NCI-H69 (cell line): Measurements from ENCODE around the gene TMEM201.
A peak's percentile ranks its signal among the peaks of the same experiment; 100 is the strongest.

ENCODE experiments used
- DNase-seq: peaks from one replicate; lab custom pipeline; 2025; lab: John Stamatoyannopoulos, UW

Gene TMEM201

DNA sequence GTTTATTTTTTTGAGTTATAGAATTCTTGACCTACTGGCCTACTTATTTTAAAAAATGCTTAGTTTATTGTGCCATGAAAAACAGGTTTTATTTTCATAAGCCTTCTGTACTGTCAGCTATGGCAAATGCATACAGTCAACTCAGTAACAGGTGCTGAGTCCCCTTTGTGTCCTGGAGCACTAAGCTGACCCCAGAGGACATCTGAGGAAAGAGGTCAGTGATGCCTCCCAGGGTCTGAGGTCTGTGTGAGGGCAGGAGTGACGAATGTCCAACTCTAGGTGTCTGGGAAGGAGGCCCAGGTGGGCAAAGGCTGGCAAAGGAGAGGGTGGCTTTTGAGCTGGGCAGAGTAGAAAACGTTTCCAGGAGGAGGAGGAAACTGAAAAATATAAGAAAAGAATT is 7.8 kb upstream of the TMEM201 start:
- no peak for DNase-seq

DNA sequence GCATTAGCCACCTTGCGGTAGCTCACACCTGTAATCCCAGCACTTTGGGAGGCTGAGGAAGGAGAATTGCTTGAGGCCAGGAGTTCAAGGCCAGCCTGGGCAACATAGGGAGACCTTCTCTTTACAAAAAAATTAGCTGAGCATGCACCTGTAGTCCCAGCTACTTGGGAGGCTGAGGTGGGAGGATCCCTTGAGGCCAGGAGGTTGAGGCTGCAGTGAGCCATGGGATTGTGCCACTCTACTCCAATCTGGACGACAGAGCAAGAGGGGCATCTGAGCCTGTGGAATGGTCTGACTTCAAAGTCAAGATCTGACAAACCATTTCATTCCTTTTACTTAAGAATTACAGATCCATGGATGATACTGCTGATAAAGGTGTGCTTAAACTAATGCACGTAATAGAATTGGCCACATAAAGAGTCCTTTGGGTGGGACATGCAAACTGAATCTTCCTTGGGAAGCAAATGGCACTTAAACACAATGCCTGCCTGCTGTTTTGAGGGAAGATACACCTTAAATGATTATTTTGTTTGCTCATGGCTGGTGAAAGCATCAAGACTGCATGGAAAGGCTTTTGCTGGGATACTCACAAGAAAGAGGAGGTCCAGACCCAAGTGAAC is 2.5 kb upstream of the TMEM201 start:
- no peak for DNase-seq

DNA sequence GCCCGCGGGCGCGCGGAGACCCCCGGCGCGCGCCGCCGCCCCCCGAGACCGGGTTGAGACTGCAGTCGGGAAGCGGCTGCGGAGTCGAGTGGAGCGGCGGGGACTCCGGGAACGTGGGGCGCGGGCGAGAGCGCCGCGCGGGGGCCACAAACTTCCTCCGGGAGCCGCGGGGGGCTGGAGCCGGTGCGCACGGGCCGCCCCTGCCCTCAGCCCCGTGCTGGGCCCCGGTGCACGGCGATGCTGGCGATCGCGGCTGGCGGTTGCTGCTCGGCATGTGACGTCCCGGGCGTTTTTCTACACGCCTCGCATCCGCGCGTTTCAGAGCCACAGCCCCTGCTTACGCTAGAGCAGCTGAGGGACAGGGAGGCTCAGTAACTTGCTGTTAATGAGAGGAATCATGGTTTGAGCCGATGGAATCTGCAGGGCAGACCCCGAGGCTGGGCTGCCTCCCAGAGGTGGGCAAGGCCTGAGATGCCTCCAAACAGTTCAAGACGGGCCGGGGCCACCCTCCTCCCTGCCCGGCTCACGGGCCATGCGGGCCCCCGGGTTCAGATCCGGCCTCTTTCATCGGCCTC is 520 bp downstream of the TMEM201 start:
- DNase-seq = peak; percentile 50

DNA sequence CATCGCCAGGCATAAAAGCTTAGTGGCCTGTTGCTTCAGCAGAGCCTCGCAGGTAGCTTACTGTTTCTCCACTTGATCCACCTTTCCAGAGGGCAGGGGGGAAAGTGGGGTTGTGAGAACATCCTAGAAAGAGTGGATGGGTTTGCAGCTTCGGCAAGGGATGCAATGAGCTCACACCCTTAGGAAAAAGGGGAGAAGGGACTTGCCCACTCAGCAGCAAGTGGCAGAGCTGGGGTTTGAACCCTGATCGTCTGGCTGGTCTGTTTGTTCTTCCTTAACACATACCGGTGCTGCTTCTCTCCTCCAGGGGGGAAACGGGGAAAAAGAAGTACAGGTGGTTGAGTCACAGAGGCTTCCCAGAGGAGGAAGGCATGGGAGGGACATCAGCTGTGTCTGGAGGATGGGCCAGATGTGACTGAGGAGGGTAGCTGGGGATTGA is 1.0 kb downstream of the TMEM201 start:
- DNase-seq = peak; percentile 39

DNA sequence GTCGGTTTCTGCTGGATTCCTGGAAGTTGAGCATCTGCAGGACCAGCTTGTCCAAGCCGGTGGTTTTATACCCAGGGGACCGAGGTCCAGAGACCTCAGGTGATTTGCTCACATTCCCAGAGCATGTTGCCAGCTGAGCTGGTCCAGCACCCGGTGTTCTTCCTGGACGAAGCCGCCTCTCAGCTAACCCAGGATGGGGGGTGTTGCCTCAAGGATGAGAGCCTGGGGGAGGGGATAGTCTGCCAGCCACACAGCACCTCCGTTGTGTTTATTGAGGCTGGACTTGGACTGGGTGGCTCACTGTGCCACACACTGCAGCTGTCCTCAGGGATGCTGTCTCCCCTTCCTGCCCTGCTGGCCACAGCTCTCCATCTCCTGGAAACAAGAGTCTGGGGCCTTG is 1.5 kb downstream of the TMEM201 start:
- no peak for DNase-seq

DNA sequence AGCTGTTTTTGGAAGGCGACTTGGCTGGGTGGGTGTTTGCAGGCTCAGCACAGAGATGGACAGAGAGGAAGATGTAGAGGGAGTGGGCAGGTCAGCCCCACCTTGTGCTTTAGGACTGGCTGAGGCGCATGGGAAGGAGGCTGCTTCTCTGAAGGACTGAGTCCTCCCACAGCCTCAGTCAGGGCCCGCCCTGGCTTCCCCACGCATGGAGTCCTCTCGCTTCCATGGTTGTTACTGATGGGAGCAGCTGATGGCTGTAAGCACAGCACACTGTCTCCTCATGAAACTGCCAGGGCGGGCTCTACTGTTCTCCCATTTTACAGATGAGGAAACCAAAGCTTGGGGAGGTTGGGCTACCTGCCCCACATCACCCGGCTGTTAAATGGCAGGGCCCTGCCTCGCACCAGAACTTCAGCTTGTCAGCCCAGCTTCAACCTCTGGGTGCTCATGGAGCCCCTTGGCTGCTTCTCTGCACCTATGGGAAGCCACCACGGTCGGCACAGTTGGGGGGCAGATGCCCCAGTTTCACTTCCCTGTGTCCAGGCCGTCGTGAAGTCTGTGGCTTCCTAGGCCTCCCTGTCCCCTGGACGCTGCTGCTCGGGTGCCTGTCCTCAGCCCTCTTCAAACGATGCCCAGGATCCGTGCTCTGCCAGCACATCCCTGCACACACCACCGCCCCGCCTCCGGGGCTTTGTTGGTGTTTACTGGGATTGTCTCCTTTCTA is 2.4 kb downstream of the TMEM201 start:
- DNase-seq = no peak

DNA sequence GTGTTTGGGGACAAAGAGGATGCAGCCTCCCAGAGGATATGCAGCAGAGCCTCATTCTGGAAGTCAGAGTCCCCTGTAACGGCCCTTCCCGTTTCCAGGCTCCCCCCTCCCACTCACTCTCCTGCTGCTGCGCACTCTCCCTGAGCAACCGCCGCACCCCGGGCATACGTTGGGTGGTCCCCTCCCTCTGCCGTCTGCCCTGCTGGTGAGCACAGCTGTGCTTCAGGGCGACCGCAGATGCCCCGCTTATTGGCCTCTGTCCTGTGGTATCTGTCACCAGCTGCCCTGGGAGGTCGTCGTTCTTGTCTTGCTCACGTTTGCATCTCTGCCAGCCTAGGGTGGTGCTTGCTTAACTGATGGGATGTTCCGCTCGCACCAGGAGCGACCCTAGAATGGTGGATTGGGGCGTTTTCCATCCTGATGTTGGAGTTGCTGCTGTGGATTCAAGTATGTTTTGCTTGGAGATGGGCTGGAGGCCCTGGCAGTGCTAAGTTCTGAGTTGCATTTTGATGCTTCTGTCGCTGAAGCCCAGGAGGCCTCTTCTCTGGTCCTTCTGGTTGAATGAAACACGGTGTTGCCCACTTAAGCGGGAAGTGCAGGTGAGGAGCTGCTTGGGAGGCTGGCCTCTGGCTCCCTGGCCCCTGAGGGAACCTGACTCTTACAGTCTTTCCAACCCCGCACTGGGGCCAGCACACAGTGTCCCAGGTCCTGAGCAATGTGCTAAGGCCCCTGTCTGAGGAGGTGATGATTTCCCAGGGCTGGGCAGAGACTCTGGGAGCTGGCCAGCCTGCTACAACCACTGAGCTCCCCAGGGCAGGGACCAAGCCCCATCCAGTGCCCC is 3.2 kb downstream of the TMEM201 start:
- no peak for DNase-seq

DNA sequence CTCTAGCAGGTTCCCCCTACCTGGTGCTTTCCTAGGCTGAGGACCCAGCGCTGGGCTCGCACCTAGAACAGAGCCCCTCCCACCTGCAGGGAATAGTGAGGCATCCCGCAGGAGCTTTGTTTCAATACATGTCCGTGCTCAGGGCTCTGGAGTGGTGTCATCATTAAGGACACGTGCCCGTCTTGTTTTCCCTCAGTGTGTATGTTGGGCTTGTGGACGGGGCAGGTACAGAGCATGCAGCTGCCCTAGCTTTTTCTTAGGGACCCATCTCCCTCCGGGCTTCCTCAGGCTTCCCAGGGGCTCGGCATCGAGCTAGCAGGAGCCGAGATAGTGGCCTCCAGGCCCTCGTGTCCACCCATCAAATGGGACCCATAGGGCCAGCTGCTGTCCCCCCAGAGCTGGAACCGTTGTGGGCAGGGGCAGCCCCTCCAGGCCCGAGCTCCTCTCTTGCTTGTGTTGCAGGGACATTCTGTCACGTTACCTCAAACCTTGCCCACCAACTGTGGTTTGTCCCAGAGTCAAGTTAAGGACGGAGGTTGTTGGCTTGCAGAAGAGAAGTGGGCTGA is 3.9 kb downstream of the TMEM201 start:
- no peak for DNase-seq

DNA sequence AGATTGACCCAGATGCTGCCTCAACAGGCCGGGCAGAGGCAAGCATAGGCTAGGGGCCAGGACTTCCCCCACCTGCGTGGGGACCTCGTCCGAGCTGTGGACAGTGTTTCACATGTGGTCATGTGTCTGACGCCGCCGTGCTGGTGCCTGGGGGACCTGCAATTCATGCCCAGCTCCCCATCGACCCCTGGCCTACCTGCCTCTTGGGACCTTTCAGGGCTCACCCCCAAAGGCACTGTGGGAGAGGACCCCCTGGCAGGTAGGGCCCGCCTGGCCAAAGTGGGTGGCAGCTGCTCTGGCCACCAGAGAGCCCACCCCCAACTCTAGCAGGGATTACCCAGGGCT is 4.4 kb downstream of the TMEM201 start:
- no peak for DNase-seq

DNA sequence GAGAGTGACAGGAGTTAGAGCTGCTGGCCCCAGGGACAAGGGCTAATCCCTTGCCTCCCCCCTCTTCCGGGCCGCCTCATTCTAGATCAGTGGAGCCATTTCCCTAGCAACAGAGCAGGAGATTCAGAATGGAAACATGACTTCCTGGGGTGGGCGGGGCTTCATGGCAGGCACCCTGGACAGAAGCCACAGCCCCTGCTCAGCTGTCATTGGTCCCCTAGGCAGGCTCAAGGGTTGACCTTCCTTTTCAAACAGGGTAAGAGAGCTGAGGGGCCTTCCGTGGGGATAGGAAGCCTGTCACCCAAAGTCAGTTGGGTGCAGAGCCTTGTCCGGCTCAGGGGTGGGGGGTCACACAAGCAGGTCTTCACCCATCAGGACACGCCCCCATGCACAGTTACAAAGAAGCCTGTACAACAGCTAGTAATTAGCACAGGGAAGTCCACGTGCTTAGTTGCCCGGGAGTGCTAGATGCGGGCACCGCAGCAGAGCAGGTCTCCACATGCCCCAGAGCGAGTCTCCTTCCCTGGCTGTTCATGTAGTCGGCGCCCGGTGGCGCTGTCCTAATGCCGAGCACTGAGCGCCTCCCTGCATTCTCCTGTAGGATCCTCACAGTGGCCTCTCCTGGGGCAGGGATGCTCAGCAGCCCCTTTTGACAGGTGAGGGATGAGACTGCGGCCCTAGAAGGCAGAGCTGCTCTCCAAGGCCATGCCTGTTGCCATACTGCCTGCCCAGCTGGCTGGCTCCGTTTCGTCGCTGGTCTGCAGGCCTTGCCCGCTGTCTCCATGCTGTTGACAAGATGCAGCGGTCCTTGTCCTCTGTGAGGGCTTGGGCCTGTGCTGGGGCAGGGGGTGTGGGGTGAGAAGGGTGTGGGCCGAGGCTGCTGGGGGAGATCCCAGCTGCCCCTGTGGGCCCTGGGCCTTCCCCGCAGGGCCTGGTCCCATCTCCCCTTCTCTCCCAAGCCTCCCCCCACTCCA is 5.1 kb downstream of the TMEM201 start:
- peak; percentile 91 for DNase-seq

DNA sequence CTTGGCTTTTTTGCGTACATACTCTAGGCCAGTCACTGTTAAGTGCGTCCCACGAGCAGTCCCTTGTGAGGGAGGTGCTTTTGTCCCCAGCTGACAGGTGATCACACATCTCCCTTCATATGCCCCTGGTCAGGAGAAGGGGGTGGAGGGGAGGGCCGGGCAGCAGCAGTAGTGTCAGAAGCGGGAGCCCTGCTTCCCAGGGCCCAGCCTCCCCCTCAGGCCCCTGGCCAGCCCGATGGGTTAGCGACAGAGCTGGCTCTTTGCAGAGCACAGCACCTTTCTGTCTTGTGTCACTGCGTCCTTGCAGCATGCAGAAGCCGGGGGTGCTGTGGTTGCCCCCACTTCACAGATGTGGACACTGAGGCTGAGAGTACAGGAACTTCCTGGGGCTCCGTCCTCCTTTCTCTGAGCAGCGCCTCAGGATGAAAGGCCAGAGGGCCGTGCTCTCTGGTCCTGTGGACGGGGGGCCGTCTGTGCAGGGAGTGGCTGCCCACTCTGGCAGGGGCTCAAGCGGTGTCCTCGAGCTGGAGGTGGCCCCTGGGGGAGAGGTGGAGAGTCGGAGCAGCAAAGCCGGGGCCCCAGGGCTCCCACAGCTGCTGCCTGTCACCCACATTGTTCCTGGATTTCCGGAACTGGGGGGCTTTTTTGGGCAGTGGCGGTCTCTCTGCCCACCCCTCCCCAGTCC is 5.9 kb downstream of the TMEM201 start:
- no peak for DNase-seq

DNA sequence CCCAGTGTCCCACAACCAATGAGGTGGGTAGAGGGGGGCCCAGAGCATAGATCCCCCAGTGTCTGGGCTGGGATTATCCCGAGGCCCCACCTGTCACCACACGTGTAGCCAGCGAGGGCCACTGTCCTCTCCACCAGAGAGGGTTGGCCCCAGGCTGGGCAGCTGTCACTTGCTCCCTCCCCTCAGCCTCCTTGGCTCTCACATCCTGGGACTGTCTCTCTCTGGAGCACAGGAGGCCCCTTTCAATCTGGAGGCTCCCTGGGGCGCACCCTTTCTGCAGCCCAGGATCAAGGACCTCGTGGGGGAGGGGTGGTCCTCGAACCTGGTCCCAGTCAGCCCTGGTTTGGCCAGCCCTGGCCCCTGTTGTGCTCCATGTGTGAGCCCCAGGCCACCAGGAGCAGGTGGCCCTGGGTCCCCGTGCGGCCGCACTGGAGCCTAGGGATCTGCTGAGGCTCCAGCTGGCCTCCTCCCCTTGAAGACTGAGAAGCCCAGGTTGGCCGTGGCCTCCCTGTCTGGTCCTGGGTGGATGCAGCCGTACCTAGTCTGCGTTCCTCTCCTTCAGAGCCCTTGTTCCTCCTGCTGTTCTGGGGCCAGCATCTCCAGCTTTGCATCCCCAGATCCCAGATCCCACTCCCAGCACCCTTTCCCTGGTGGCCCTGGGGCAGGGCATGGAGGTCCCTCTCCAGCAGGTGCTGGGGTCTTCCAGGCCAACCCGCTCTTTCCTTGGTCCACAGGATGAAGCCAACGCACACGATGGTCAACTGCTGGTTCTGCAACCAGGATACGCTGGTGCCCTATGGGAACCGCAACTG is 6.7 kb downstream of the TMEM201 start:
- DNase-seq = no peak

DNA sequence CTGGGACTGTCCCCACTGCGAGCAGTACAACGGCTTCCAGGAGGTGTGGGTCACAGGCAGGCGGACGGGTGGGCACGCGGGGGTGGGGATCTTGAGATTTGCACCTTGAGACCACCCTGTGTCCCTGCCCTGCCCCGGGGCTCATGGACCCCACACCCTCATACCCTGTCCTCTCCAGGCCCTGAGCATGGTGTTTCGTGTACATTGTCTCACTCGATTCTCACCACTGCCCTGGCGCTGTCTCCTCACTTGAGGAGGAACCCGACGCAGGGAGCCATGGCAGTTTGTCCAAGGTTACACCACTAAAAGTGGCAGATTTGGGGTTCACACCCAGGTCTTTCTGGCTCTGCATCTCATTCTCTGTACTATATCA is 7.2 kb downstream of the TMEM201 start:
- DNase-seq = no peak

DNA sequence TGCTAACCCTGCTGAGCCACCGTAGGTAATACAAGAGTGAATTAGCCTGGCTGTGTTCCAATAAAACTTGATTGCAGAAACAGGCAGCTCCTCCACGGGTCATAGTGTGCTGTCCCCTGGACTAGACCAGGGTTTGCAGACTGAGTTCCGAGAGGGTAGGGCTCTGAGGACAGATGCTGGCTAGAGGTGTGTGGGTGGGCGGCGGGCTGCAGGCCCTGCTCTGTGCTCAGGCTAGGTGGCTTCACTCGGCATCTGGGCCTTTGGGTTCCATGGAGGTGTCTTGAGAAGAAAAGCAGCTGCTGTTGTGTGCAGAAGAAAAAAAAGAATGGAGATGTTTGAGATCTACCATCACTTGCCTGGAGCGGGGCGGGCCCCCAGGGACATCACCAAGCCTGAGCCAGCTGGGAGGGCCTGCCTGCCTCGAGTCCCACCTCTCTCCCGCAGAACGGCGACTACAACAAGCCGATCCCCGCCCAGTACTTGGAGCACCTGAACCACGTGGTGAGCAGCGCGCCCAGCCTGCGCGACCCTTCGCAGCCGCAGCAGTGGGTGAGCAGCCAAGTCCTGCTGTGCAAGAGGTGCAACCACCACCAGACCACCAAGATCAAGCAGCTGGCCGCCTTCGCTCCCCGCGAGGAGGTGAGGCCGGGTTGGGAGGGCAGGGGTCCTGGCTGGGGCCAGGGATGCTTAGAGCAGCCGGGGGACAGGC is 7.9 kb downstream of the TMEM201 start:
- peak; percentile 3 for DNase-seq

DNA sequence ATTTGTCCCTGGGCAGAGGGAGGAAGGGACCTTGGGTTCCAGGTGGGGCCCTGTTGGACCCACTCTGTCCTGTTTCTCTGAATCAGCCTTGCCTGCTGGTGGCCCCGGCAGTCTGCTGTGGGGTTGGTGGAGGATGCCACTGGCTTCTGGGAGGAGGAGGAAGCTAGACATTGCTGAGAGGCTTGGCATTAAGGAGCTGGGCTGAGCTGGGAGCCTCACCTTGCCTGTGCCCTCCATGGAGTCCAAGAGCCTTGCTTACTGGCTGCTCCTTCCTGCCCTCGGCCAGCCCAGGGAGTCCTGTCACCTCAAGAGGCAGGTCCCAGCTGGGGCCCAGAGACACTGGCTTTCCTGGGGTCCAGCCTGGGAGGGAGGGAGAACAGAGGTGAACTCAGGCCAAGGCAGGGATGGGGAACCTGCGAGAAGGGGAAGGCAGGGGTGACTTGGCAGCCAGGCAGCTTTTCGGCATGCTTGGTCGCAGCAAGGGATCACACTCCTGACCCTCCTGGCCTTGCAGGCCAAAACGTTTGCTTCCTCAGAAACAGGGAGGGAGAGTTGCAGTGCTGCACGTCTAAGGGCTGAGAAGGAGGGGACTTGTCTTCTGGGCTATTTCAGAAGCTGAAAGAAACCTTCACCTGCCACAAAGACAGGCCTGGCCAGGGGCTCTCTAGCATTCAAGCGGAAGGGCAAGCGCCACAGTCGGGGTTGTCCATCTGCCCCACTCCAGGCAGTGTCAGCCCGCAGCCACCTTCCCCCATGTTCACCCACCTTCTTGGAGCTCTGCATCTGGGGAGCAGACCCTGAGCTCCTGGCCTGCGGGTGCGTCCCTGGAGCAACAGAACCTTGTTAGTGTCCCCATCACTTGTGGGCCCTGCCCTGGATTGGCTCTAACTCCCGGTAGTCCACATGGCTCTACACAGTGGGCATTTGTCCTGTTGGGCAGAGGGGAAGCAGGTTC is 8.9 kb downstream of the TMEM201 start:
- no peak for DNase-seq

DNA sequence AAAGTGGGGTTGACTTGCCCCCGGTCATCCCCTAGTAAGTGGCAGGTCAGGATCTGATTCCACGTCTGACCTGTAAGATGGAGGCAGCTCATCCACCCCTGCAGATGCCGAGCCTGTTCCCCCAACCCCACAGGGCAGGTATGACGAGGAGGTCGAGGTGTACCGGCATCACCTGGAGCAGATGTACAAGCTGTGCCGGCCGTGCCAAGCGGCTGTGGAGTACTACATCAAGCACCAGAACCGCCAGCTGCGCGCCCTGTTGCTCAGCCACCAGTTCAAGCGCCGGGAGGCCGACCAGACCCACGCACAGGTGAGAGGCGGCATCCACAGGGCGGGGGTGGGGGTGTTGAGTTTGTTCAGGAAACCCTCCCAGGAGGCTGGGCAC is 9.6 kb downstream of the TMEM201 start:
- no peak for DNase-seq

DNA sequence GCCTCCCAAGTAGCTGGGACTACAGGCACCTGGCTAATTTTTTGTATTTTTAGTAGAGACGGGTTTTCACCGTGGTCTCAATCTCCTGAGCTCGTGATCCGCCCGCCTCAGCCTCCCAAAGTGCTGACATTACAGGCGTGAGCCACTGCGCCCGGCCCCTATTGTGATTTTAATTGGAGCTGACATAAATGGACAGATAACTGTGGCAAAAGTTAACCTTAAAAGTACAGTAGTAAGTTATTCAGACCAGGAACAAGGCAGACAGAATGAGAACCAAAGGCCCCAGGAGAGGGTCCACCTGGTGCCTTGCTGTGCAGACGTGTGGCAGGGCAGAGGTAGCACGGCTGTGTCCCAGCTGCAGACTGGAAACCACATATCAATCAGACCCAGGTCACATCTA is 11.0 kb downstream of the TMEM201 start:
- DNase-seq = no peak
